IPS DF 4.7 (cell line): Measurements from ENCODE around the gene TSPAN16.
A peak's percentile ranks its signal among the peaks of the same experiment; 100 is the strongest.

Experiments used
- DNase-seq: peaks from one replicate; pipeline ENCODE4 v3.0.0-alpha.2; 2013; ENCODE audit warnings: low spot score; ENCODE audit errors: extremely low read depth

TSPAN16 gene

DNA sequence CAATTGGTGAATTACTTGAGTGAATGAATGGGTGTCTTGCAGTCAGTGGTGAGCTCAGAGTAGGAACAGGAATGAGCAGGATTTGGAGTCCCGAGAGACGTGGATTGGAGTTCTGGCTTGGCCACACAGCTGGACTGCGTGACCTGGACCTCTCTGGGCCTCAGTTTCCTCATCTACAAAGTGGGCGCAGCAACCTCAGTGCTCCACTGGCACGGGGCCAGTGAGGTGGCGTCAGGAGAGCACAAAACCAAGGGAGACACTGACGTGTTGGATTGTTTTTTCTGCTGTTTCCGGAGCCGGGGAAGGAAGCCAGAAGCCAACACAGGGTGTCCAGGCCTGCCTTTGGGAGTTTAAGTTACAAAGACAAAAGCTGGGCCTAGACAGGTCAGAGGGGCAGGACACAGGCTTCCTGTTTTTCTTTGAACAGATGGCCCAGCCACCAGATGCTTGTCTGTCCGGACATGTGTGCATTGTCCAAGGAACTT lies 27.1 kb upstream of the TSPAN16 start:
- no peak for DNase-seq

DNA sequence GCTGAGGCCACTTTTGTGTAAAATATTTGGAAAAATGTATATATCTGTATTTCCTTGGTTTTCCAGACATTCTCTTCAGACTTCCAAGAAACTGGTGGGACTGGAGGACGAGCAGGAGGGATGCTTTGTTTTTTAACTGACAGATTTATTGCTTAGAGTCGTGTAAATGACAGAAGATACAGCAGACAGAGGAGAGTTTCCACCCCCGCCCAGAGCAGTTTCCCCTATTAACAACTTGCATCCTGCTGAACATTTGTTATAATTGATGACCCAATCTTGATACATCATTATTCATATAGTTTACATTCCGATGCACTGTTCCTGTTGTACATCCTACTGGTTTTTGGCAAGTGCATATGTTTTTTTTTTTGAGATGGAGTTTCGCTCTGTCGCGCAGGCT lies 26.6 kb upstream of the TSPAN16 start:
- no peak for DNase-seq

GRCh38 chr19:11273296-11273695 lies 22.7 kb upstream of the TSPAN16 start:
- DNase-seq: no peak

DNA sequence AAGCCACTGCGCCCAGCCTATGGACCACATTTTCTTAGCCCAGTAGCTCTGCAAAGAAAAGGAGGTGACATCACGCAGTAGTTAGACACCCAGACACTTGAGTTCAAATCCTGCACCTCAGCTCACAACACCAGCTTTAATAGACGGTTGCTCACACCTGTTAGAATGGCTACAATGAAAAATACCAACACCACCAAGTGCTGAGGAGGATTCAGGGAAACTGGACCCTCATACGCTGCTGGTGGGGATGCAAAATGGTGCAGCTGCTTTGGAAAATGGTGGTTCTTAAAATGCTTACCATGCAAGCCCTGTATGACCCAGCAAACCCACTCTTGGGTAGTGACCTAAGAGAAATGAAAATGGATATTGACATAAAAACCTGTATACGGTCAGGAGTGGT lies 22.0 kb upstream of the TSPAN16 start:
- DNase-seq: no peak

- no peak for DNase-seq
Observed at GRCh38 chr19:11274533-11275086, 21.4 kb upstream of the TSPAN16 start.

- DNase-seq: no peak
Observed at GRCh38 chr19:11278670-11279069, 17.3 kb upstream of the TSPAN16 start.

DNA sequence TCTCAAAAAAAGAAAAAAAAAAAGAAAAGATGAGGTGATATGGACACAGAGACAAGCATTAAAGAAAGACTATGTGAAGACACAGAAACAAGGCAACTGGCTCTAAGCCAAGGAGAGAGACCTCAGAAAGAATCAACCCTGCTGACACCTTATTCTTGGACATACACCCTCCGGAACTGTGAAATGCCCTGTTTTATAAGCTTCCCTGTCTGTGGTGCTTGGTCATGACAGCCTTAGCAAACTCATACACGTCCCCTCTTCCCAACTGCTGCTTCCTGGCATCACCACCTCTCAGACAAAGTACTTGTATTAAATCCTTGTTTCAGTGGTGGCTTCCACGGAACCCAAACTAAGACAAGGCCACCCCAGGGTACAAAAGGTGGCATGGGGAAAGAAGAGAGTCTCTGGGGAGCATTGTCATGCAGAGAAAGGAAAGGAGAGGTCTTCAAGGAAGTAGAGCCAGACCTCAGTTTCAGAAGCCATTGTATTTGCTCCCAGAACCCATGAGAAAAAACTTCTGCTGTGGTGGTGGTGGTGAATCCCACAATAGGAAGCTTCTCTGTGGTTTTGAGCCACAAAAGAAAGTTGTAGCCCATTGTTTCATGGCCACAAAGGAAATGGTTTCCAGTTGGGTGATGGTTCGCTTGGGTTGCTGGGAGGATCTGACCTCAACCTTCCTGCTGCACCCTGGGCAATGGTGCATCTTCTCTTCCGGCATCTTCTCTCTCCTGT lies 16.3 kb upstream of the TSPAN16 start:
- no peak for DNase-seq

DNA sequence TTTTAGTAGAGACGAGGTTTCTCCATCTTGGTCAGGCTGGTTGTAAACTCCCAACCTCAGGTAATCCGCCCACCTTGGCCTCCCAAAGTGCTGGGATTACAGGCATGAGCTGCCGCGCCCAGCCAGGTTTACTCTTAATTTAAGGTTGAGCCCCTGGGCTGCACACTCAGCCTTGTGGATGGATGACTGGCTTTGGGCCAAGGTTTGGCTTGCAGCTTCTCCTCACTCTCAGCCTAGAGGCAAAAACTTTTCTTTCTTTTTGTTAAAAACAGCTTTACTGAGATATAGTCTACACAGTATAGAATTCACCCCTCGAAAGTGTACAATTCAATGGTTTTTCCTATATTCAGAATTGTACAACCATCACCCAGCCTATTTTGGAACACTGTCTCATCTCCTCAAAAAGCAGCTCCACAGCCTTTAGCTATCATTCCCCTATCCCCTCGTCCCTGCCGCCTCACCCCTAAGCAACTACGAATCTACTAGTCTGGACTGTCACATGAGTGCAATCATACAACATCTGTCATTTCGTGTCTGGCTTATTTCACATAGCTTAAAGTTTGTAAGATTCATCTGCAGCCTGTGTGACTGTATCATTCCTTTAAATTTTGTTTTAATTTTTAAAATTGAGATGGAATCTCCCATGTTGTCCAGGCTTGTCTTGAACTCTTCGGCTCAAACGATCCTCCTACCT lies 14.5 kb upstream of the TSPAN16 start:
- DNase-seq: no peak

DNA sequence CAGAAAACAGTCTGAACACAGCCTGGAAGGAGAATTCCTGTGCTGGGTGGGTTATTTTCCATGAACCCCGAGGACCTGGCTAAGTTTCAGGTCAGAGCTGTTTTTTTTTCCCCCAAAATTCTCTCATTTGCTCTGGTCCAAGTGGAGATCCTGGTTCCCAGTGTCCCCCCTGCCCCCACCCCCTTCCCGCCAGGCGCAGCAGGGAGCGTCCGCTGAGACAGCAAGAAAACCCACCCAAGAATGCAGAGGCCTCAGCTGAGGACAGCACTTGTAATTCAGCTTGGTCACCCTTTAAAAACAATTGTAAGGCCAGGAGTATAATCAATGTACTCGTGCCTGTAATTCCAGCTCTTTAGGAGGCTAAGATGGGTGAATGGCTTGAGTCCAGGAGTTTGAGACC lies 11.4 kb upstream of the TSPAN16 start:
- no peak for DNase-seq

DNA sequence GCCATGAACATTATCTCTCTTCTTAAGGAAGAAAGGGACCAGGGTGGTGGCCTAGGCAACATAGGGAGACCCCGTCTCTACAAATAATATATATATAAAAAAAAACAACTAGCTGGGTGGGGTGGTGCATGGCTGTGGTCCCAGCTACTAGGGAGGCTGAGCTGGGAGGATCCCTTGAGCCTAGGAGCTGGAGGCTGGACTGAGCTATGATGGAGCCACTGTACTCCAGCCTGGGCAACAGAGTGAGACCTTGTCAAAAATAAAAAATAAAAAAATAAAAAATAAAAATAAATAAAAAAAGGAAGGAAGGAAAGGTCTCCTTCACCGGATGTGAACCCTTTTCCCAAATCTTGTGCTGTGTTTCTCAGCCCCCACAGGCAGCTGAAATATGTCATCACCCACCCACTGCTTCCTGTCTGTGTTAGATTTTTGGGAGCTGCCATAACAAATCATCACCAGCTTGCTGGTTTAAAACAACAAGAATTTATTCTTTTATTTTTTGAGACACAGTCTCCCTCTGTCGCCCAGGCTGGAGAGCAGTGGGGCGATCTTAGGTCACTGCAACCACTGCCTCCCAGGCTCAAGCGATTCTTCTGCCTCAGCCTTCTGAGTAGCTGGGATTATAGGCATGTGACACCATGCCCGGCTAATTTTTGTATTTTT lies 9.5 kb upstream of the TSPAN16 start:
- no peak for DNase-seq

DNA sequence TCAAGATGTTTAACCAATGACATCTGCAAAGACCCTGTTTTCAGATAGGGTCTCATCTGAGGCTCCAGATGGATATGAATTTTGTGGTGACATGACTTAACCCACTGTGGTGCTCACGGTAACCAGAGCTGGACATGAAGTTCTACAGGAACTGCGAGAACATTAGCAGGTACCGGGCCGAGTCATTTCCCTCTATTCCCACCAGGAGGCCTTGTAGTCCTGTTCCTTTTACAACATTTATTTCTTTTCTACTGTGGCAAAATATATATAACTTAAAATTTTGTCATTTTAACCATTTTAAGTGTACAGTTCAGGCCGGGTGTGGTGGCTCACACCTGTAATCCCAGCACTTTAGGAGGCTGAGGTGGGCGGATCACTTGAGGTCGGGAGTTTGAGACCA lies 7.6 kb upstream of the TSPAN16 start:
- DNase-seq: no peak

GRCh38 chr19:11290256-11290655 lies 5.7 kb upstream of the TSPAN16 start:
- no peak for DNase-seq

GRCh38 chr19:11291415-11291814 lies 4.5 kb upstream of the TSPAN16 start:
- no peak for DNase-seq

DNA sequence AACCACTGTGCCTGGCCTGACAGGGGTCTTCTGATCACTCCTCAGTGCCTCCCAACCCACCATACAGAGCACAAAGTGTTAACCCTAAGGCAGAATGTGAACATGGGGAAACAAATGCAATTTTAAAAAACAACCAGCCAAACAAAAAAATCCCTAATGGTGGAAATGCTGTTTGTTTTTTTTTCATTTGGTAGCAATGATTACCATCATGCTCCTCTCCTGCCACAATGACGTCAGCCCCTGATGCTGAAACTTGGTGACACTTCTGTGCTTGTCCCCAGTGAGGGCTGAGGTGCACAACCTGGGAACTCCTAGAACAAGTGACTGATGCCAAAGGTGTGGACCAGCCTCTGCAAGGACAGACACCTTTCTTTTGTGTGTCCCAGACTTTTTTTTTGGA lies 4.0 kb upstream of the TSPAN16 start:
- DNase-seq: no peak

DNA sequence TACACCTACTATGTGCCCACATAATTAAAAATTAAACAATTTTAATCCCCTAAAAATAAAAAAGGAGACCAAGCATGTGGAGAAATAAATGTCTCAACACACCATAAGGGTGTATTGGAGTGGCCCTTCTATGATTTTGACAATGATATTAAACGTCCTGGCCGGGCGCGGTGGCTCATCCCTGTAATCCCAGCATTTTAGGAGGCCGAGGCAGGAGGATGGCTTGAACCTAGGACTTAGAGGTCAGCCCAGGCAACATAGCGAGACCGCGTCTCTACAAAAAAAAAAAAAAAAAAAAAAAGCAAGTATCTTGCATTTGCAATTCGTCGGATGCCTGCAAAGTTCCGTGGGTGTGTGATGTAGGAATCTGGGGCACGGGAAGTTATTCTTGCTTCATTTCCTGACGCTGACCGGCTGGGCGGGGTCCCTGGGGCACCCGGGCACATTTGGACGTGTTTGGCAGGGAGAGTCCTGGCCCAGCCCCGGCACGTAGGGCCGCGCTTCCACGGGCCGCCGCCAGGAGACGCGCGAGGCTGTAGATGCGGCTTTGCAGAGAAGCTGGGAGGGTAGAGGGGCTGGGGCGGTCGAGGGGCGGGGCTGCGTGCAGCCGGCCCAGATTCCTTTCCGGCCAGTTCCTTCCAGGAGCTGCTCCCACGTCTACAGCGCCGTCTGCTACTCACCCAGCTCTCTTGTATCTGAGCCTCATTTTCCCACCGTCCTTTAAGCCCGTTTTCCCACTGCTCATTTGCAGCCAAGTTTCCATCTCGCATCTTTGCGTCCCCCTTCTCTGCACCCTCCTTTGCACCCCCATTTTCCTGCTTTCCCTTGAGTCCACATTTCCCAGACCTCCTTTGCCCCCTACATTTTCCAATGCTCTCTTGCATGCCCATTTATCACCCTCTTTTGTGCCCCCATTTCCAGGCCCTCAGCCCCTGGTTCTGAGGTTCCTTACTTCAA lies 2.2 kb upstream of the TSPAN16 start:
- peak; percentile 41 for DNase-seq

GRCh38 chr19:11295180-11295579 lies 780 bp upstream of the TSPAN16 start:
- DNase-seq: no peak

DNA sequence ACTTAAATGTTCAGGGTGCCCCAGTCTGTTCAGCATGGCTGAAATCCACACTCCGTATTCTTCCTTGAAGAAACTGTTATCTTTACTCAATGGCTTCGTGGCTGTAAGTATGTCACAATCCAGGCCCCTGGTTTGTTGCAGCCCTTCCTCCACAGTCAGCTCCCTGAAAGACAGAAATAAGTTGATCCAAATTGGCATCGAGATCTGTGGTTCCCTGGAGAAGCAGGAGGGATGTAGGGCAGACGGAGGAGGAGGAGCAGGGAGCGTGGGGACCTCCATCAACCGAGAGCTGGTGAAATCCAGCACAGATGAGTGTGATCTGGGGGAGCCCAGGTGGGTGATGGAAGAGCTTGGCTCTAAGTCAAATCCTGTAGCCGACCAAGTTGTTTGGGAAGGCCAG lies 304 bp downstream of the TSPAN16 start:
- no peak for DNase-seq

DNA sequence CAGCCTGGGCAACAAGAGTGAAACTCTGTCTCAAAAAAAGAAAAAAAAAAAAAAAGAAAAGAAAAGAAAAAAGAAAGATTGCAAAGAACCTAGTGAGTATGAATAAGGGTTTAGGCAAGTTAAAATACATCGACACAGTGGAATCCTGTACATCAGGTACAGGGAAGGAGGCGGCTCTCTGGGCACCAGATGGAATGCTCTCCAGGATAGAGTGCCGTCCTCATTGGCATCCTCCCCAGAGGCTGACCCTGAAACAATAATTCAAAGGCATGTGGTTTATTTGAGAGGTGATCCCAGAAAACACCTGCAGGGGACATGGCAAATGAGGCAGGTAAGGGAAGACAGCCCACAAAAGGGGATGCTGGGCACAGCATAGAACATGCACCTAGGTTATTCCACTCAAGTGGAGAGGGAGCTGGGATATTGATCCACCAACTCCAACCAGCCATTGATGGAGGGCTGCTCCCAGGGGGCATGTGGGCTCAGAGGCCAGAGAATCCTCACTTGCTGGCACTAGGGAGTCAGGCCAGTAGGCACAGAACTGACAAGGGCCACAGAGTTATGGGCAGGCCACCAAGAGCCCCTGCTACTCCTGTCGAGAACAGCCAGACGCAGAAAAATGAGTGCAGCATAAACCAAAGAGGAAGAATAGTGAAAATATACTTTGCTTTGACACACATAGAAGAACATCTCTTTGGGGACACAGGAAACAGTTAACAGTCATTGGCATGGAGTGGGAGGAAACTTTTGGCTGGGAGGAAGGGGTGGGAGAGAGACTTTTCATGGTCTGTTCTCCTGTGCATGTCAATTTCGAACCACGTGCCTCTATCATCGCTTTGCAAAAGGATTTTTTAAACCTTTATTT lies 4.2 kb downstream of the TSPAN16 start:
- DNase-seq: no peak

- DNase-seq: no peak
Observed at GRCh38 chr19:11300811-11301120, 4.8 kb downstream of the TSPAN16 start.

DNA sequence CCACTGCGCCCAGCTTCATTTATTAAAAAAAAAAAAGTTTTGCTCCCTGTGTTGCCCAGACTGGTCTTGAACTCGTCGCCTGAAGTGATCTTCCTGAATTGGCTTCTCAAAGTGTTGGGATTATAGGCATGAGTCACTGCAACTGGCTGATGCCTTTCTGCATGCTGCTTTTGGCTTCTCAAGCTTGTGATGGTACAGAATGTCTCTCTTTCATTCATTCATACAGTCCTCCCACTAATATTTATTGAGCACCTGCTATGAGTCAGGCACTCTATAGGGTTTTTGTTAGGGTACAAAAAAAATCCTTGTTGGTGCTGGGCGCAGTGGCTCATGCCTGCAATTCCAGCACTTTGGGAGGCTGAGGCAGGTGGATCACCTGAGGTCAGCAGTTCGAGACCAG lies 9.0 kb downstream of the TSPAN16 start:
- no peak for DNase-seq
